OCI-LY7 (cell line): Measurements from ENCODE around the gene AFTPH. TPM values are rescaled to one million over a fixed set of nuclear protein-coding genes. Genes with fewer than 3 reads are reported as not detected.

ENCODE experiments used
- Bru-seq: library from RNA; stranded (reverse); fragments of 400-500 nt; gene quantifications from one replicate; lab custom pipeline; 2021; lab: Mats Ljungman, UMichigan
- BruChase-seq, 2 experiments: library from RNA; stranded (reverse); fragments of 400-500 nt; gene quantifications; one replicate each; lab custom pipeline; 2021; lab: Mats Ljungman, UMichigan
- BruUV-seq: library from RNA; stranded (reverse); fragments of 400-500 nt; replicated peaks from 2 replicates; lab custom pipeline; 2021; lab: Mats Ljungman, UMichigan
- CTCF ChIA-PET: fragments of 300-600 bp; sonication (Branson Sonifier 250); formaldehyde crosslinking; loops from one replicate; lab custom pipeline; 2022; ENCODE audit warnings: antibody characterized with exemption; ENCODE audit not compliant: unreplicated experiment; lab: Charles Lee
- POLR2A ChIA-PET: fragments of 300-600 bp; sonication (Branson Sonifier 250); formaldehyde crosslinking; loops from one replicate; lab custom pipeline; 2022; ENCODE audit warnings: antibody characterized with exemption; lab: Charles Lee
- DNase-seq: peaks from one replicate; pipeline ENCODE4 v3.0.0-alpha.2; 2015; ENCODE audit warnings: low spot score
- H2AFZ ChIP-seq: fragments of 200-600 bp; sonication (generic), shearing (Covaris generic); 2 replicates; pipeline ENCODE4 v1.6.1; 2014; ENCODE audit warnings: mild to moderate bottlenecking, antibody characterized with exemption, low read length, moderate library complexity
- H3K27ac ChIP-seq: fragments of 200-600 bp; sonication (generic); 2 replicates; pipeline ENCODE4 v1.5.1; 2014; ENCODE audit warnings: mixed run types, low read depth, mild to moderate bottlenecking, moderate library complexity, low read length, inconsistent platforms; ENCODE audit not compliant: poor library complexity, severe bottlenecking
- H3K36me3 ChIP-seq: fragments of 200-600 bp; sonication (generic); 2 replicates; pipeline ENCODE4 v1.6.1; 2014; ENCODE audit warnings: mild to moderate bottlenecking, antibody characterized with exemption, low read length, moderate library complexity, mixed read lengths; ENCODE audit not compliant: insufficient read depth
- H3K4me1 ChIP-seq: fragments of 200-600 bp; sonication (generic); 2 replicates; pipeline ENCODE4 v1.5.1; 2014; ENCODE audit warnings: mild to moderate bottlenecking, low read length; ENCODE audit not compliant: insufficient read depth, poor library complexity, severe bottlenecking
- H3K4me2 ChIP-seq: fragments of 200-600 bp; sonication (generic); 2 replicates; pipeline ENCODE4 v1.6.1; 2014; ENCODE audit warnings: mild to moderate bottlenecking, low read length
- H3K4me3 ChIP-seq: fragments of 200-600 bp; sonication (generic); 2 replicates; pipeline ENCODE4 v1.5.1; 2014; ENCODE audit warnings: mild to moderate bottlenecking, low read depth, low read length; ENCODE audit not compliant: poor library complexity, severe bottlenecking
- H3K79me2 ChIP-seq: fragments of 200-600 bp; sonication (generic); 2 replicates; pipeline ENCODE4 v1.6.1; 2016; ENCODE audit warnings: low read depth, mild to moderate bottlenecking, low read length, moderate library complexity, mixed read lengths; ENCODE audit not compliant: insufficient read depth
- H3K9me2 ChIP-seq: fragments of 200-600 bp; sonication (generic); 2 replicates; pipeline ENCODE4 v1.6.1; 2016; ENCODE audit warnings: mild to moderate bottlenecking, low read length, mixed read lengths; ENCODE audit not compliant: insufficient read depth
- H3K9me3 ChIP-seq: fragments of 200-600 bp; sonication (generic); 2 replicates; pipeline ENCODE4 v1.6.1; 2014; ENCODE audit warnings: mild to moderate bottlenecking, mixed run types, low read length, mixed read lengths
- H4K20me1 ChIP-seq: fragments of 200-600 bp; sonication (generic); 2 replicates; pipeline ENCODE4 v1.6.1; 2014; ENCODE audit warnings: mild to moderate bottlenecking, antibody characterized with exemption, low read length, moderate library complexity, mixed read lengths; ENCODE audit not compliant: insufficient read depth
- EZH2phosphoT487 ChIP-seq: fragments of 200-600 bp; sonication (generic); IDR thresholded peaks from 2 replicates; pipeline ENCODE4 v1.6.1; 2018; ENCODE audit warnings: low read depth, borderline replicate concordance, mild to moderate bottlenecking, mixed run types, antibody characterized with exemption, low read length, moderate library complexity, mixed read lengths
- intact Hi-C: fragments of 100-400 bp; cut with micrococcal nuclease; formaldehyde crosslinking; loops from one replicate; pipeline ENCODE4 v1.10.0; 2022; ENCODE audit not compliant: unreplicated experiment
- long read RNA-seq: library from polyadenylated mRNA; stranded (forward); transcript quantifications from one replicate; pipeline ENCODE4 v2.0.0, GENCODE V29; 2022
- total RNA-seq, 2 experiments: library from RNA; depleted of rRNA in 1 of 2; stranded (reverse); fragments of >200 nt in 1 of 2; shearing (Covaris generic) in 1 of 2; gene quantifications; 2 replicates each; pipeline ENCODE4 v1.2.3, GENCODE V29; 2014 to 2022
- TF ChIP-seq, protein P1 (sequence below): fragments of 200-600 bp; sonication (generic); conservative IDR thresholded peaks from 2 replicates; pipeline ENCODE4 v1.5.1; 2014; ENCODE audit warnings: mild to moderate bottlenecking, antibody characterized with exemption, low read length, moderate library complexity, mixed read lengths

AFTPH gene, protein sequence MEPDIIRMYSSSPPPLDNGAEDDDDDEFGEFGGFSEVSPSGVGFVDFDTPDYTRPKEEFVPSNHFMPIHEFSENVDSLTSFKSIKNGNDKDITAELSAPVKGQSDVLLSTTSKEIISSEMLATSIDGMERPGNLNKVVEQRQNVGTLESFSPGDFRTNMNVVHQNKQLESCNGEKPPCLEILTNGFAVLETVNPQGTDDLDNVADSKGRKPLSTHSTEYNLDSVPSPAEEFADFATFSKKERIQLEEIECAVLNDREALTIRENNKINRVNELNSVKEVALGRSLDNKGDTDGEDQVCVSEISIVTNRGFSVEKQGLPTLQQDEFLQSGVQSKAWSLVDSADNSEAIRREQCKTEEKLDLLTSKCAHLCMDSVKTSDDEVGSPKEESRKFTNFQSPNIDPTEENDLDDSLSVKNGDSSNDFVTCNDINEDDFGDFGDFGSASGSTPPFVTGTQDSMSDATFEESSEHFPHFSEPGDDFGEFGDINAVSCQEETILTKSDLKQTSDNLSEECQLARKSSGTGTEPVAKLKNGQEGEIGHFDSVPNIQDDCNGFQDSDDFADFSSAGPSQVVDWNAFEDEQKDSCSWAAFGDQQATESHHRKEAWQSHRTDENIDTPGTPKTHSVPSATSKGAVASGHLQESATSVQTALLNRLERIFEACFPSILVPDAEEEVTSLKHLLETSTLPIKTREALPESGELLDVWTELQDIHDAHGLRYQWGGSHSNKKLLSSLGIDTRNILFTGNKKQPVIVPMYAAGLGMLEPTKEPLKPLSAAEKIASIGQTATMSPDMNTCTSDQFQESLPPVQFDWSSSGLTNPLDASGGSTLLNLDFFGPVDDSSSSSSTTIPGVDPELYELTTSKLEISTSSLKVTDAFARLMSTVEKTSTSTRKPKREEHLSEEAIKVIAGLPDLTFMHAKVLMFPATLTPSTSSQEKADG
- total RNA-seq (2014; rRNA removed; shearing (Covaris generic)) = 39.0 and 40.6 TPM in 2 replicates
- total RNA-seq (2022) = 30.0 and 34.7 TPM in 2 replicates
- percentile 89 among the genes with signal in this experiment for Bru-seq, nascent RNA
- percentile 72 among the genes with signal in this experiment for BruChase-seq, experiment 1, labeled RNA remaining after a 6-hour chase
- percentile 81 among the genes with signal in this experiment for BruChase-seq, experiment 2, labeled RNA remaining after a 2-hour chase
- long read RNA-seq, full-length matches to known transcripts = 6 of 17 reads
- long read RNA-seq, partial matches to known transcripts = 4 of 17 reads
- long read RNA-seq, other reads (novel, unspliced or antisense) = 7 of 17 reads

DNA sequence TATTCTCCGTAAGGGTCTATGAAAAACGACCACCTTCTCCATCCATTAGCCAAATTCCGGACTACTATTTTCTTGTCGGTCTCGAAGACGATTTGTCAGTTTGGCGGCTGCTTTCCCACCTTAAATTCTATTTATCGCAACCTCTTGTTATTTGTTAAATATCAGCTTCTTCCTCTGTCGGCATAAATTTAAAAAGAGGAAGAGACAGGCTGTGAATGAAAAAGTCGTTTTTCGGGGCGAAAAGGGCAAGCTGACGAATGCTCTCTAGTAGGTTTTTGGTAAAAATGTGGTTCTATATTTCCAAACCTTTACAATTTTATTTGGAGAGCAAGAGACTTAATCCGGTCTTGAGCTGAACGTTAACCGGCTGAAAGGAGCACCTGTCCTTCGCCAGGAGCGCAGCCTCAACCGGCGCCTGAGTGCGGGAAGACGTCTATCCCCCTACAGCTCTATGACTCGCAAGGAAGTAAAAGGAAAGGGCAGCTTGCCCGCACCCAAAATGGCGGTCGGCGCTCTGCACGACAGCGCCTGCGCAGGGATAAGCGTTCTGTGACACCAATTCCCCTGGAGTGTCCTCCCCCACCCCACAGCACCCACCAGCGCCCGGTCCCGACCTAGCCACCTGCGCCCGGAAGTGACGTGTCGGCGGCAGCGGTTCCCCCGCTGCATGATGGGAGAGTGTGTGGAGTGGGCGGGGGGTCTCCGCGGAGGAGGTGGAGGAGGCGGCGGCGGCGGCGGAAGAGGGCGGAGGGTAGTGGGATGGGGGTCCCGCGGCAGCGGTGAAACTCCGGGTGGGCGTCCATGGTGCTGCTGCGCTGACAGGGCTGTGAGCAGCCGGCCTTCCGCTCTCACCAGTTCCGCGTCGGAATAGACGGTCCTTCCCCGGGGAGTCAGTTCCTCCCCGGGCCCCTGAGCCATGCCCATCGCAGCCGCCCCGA, at the start of gene AFTPH:
AFTPH (plus strand) TSS at position 663 of the 938 bp plus-strand sequence. CDS start 27,147 bp downstream, outside the sequence.
- Histone ChIP-seq H3K79me2 (peaks cover 44% of the 10 kb centered on the region), H4K20me1 (peaks cover 21% of the 10 kb centered on the region; the same call in 1 of the 2 replicates), H3K36me3 (peaks cover 12% of the 10 kb centered on the region), H3K4me2 (peak within 1 kb of the TSS; percentile 96), H3K9me2 (no peaks in the 10 kb centered on the region), H3K27ac (peak within 1 kb of the TSS; percentile 82), H2AFZ (peak within 1 kb of the TSS; percentile 96), H3K4me1 (peaks cover 29% of the 10 kb centered on the region), H3K4me3 (peak within 1 kb of the TSS; percentile 84), H3K9me3 (no peaks in the 10 kb centered on the region)
- ChIA-PET CTCF (interaction anchor here (0.7 to 1.1 kb wide), 3 partner anchors 9 to 122 kb away, joined by 3 read pairs; no protein-coding TSS in a partner anchor), POLR2A (interaction anchor here (0.7 to 2.2 kb wide), 17 partner anchors 9 to 336 kb away, joined by 3 to 18 read pairs (median 4); no protein-coding TSS in a partner anchor)
- intact Hi-C loops = loop anchor here (1.0 to 10.0 kb wide), 5 partner anchors 101 to 508 kb away; no protein-coding TSS in a partner anchor
- TF ChIP-seq EZH2phosphoT487 = no peak
- TF ChIP-seq, protein P1, sequence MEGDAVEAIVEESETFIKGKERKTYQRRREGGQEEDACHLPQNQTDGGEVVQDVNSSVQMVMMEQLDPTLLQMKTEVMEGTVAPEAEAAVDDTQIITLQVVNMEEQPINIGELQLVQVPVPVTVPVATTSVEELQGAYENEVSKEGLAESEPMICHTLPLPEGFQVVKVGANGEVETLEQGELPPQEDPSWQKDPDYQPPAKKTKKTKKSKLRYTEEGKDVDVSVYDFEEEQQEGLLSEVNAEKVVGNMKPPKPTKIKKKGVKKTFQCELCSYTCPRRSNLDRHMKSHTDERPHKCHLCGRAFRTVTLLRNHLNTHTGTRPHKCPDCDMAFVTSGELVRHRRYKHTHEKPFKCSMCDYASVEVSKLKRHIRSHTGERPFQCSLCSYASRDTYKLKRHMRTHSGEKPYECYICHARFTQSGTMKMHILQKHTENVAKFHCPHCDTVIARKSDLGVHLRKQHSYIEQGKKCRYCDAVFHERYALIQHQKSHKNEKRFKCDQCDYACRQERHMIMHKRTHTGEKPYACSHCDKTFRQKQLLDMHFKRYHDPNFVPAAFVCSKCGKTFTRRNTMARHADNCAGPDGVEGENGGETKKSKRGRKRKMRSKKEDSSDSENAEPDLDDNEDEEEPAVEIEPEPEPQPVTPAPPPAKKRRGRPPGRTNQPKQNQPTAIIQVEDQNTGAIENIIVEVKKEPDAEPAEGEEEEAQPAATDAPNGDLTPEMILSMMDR = no peak
- peak; percentile 99 for DNase-seq
- BruUV-seq = TSS peak; percentile 97

DNA sequence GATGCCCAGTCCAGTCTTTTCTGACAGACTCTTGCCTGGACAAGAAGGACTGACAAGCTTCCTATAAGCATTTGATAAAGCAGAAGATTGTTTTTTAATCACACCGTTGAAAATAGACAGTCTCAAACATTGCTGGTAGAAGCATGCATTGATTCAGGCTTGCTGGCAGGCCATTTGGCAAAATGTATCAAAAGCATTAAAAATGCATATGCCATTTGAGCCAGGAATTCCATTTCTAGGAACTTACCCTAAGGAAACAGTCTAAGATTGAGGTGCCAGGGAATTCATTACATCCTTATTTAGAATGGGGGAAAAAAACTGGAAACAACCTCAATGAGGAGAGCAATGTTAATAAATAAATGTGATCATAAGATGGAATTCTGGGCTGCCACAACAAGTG, 49.5 kb upstream of the AFTPH start:
- Histone ChIP-seq H3K4me1 (peaks cover 14% of the 10 kb centered on the region), H2AFZ (peak overlapping the region; percentile 46; the same call in 1 of the 2 replicates), H3K79me2 (no peaks in the 10 kb centered on the region), H3K9me2 (no peaks in the 10 kb centered on the region), H3K27ac (peak overlapping the region; percentile 22), H3K4me3 (no peak overlapping the region), H4K20me1 (no peaks in the 10 kb centered on the region), H3K9me3 (no peaks in the 10 kb centered on the region), H3K36me3 (no peaks in the 10 kb centered on the region), H3K4me2 (peak overlapping the region; percentile 35; the same call in 1 of the 2 replicates)
- ChIA-PET CTCF (no interaction called here), POLR2A (no interaction called here)
- DNase-seq = no peak
- TF ChIP-seq, protein P1 = no peak
- no peak for TF ChIP-seq EZH2phosphoT487
- no TSS peak for BruUV-seq
- intact Hi-C loops = no loop called here
